Upper lobe of left lung (tissue), 6 donors: Measurements from ENCODE around the gene CLEC16A. TPM values are rescaled to one million over a fixed set of nuclear protein-coding genes. Genes with fewer than 3 reads are reported as not detected.
A peak's percentile ranks its signal among the peaks of the same experiment; 100 is the strongest.

ENCODE experiments used
- ATAC-seq, 2 donors: fragments of 200-7000 bp; cut with Tn5 transposase; one replicate each; pipeline ENCODE4 v1.9.1; 2022; ENCODE audit warnings: mild to moderate bottlenecking in 2 of 2, moderate library complexity in 2 of 2; ENCODE audit not compliant: low FRiP score in 2 of 2
- DNase-seq, 2 donors: peaks; one replicate each; pipeline ENCODE4 v3.0.0-alpha.2; 2019 to 2020
- H3K27ac ChIP-seq, 4 donors: fragments of 200-600 bp; sonication (generic); one replicate each; pipeline ENCODE4 v1.5.1; 2016 to 2019
- H3K27me3 ChIP-seq, 4 donors: fragments of 200-600 bp; sonication (generic); one replicate each; pipeline ENCODE4 v1.5.1; 2017 to 2019
- H3K36me3 ChIP-seq, 4 donors: fragments of 200-600 bp; sonication (generic); one replicate each; pipeline ENCODE4 v1.5.1; 2016 to 2019
- H3K4me1 ChIP-seq, 4 donors: fragments of 200-600 bp; sonication (generic); one replicate each; pipeline ENCODE4 v1.5.1; 2018 to 2019
- H3K4me3 ChIP-seq, 4 donors: fragments of 200-600 bp; sonication (generic); one replicate each; pipeline ENCODE4 v1.5.1; 2017 to 2019; ENCODE audit warnings: mild to moderate bottlenecking in 2 of 4, moderate library complexity in 1 of 4
- H3K9me3 ChIP-seq, 4 donors: fragments of 200-600 bp; sonication (generic); one replicate each; pipeline ENCODE4 v1.5.1; 2018 to 2019
- CTCF ChIP-seq, 6 experiments: fragments of 450-650 bp in 4 of 6; fragments of 200-600 bp in 2 of 6; sonication (generic) in 2 of 6; IDR thresholded peaks; one replicate each; pipeline ENCODE4 v1.5.1; 2016 to 2019; ENCODE audit warnings: antibody characterized with exemption in 6 of 6
- EP300 ChIP-seq, 4 donors: sonication (generic); formaldehyde crosslinking; IDR thresholded peaks; one replicate each; pipeline ENCODE4 v1.5.1; 2017; ENCODE audit warnings: antibody characterized with exemption in 4 of 4, control low read depth in 2 of 4
- POLR2A ChIP-seq, 4 donors: fragments of 450-650 bp; IDR thresholded peaks; one replicate each; pipeline ENCODE4 v1.5.1; 2016 to 2017; ENCODE audit warnings: antibody characterized with exemption in 4 of 4, mild to moderate bottlenecking in 2 of 4
- POLR2AphosphoS5 ChIP-seq, 2 donors: sonication (generic); formaldehyde crosslinking; IDR thresholded peaks; one replicate each; pipeline ENCODE4 v1.5.1; 2017; ENCODE audit warnings: antibody characterized with exemption in 2 of 2
- WGBS, 2 donors: methylation state at CpG; one replicate each; pipeline ENCODE4 v1.1.5; 2017 to 2018; 5-methylcytosine and 5-hydroxymethylcytosine counted together
- total RNA-seq, 6 donors: library from RNA; depleted of rRNA in 4 of 6; stranded (reverse); fragments of >200 nt in 4 of 6; gene quantifications; one replicate each; pipeline versions ENCODE4 v1.1.0 to v1.2.1, GENCODE V29; 2016 to 2021
- donor health status: DM: no; HTN: no; CAD: no; lungs with moderate emphysema.
- donor health status: DM: no; HTN: yes; CAD: no; lungs with severe emphysema.

The CLEC16A gene
- total RNA-seq, 6 donors from 2014 or later = 33.3 to 85.9 (median 46.4) TPM

- DNase-seq = no peak
- peaks cover 0 to 5% (median 4%) of the 10 kb centered on the region in 4 donors for H3K9me3 ChIP-seq
- peaks cover 11 to 28% (median 18%) of the 10 kb centered on the region in 4 donors for H3K4me1 ChIP-seq
- no peaks in the 10 kb centered on the region for H3K36me3 ChIP-seq
- TF ChIP-seq POLR2A (IDR thresholded peaks at IDR 0.05) (no peak), POLR2AphosphoS5 (IDR thresholded peaks at IDR 0.05) (no peak), CTCF (IDR thresholded peaks at IDR 0.05) (no peak), EP300 (IDR thresholded peaks at IDR 0.05) (no peak)
- H3K27ac ChIP-seq = peak overlapping the region in 1 of 4 donors; percentile 60
- no peaks in the 10 kb centered on the region for H3K27me3 ChIP-seq
- ATAC-seq = no peak
- H3K4me3 ChIP-seq = no peak overlapping the region
- 84 to 86% methylated on average over 19 of the region's 19 CpGs for WGBS, 2 donors
Measured at GRCh38 chr16:11205065-11205699, 260.8 kb downstream of the CLEC16A start.

GRCh38 chr16:11205754-11206581 lies 261.6 kb downstream of the CLEC16A start:
- DNase-seq = peak; percentile 61 to 66
- WGBS, 2 donors = 39 to 53% methylated on average over 5 to 10 of the region's 13 CpGs
- peak in 2 of 4 donors; percentile 6 to 70 for TF ChIP-seq EP300 (IDR thresholded peaks at IDR 0.05)
- TF ChIP-seq POLR2A (IDR thresholded peaks at IDR 0.05) = no peak
- TF ChIP-seq POLR2AphosphoS5 (IDR thresholded peaks at IDR 0.05) = peak in 1 of 2 donors; percentile 71
- Histone ChIP-seq H3K36me3 (no peaks in the 10 kb centered on the region), H3K4me3 (no peak overlapping the region), H3K27me3 (no peaks in the 10 kb centered on the region), H3K4me1 (peaks cover 11 to 28% (median 18%) of the 10 kb centered on the region in 4 donors), H3K9me3 (peaks cover 0 to 5% (median 4%) of the 10 kb centered on the region in 4 donors), H3K27ac (peak overlapping the region in 2 of 4 donors; percentile 50 to 60)
- ATAC-seq = peak in 1 of 2 donors; percentile 50

GRCh38 chr16:11207646-11208045 lies 263.3 kb downstream of the CLEC16A start:
- H3K36me3 ChIP-seq = no peaks in the 10 kb centered on the region
- H3K4me3 ChIP-seq = no peak overlapping the region
- no peaks in the 10 kb centered on the region for H3K27me3 ChIP-seq
- peaks cover 11 to 16% (median 15%) of the 10 kb centered on the region in 4 donors for H3K4me1 ChIP-seq
- H3K9me3 ChIP-seq = peaks cover 0 to 5% (median 4%) of the 10 kb centered on the region in 4 donors
- no peak overlapping the region for H3K27ac ChIP-seq
- ATAC-seq (no peak), DNase-seq (no peak)
- WGBS, 2 donors = 95 to 96% methylated on average over 2 to 3 of the region's 3 CpGs
- TF ChIP-seq POLR2AphosphoS5 (IDR thresholded peaks at IDR 0.05) = no peak
- TF ChIP-seq CTCF (IDR thresholded peaks at IDR 0.05) = no peak
- TF ChIP-seq POLR2A (IDR thresholded peaks at IDR 0.05) = no peak
- TF ChIP-seq EP300 (IDR thresholded peaks at IDR 0.05) = no peak

GRCh38 chr16:11208916-11209665 lies 264.7 kb downstream of the CLEC16A start:
- H3K27ac ChIP-seq = peak overlapping the region in 1 of 4 donors; percentile 0
- ATAC-seq (peak in 1 of 2 donors; percentile 34), DNase-seq (no peak)
- peaks cover 11 to 16% (median 15%) of the 10 kb centered on the region in 4 donors for H3K4me1 ChIP-seq
- no peak overlapping the region for H3K4me3 ChIP-seq
- H3K36me3 ChIP-seq = no peaks in the 10 kb centered on the region
- H3K9me3 ChIP-seq = peaks cover 0 to 5% (median 4%) of the 10 kb centered on the region in 4 donors
- TF ChIP-seq POLR2A (IDR thresholded peaks at IDR 0.05) (peak in 1 of 4 donors; percentile 26), EP300 (IDR thresholded peaks at IDR 0.05) (no peak)
- WGBS, 2 donors = 69 to 72% methylated on average over 9 of the region's 9 CpGs
- H3K27me3 ChIP-seq = no peaks in the 10 kb centered on the region

GRCh38 chr16:11210260-11210659 lies 265.9 kb downstream of the CLEC16A start:
- H3K4me1 ChIP-seq = peaks cover 11 to 16% (median 14%) of the 10 kb centered on the region in 4 donors
- peaks cover 0 to 5% (median 4%) of the 10 kb centered on the region in 4 donors for H3K9me3 ChIP-seq
- no peaks in the 10 kb centered on the region for H3K27me3 ChIP-seq
- ATAC-seq = no peak
- H3K36me3 ChIP-seq = no peaks in the 10 kb centered on the region
- no peak for TF ChIP-seq CTCF (IDR thresholded peaks at IDR 0.05)
- TF ChIP-seq POLR2A (IDR thresholded peaks at IDR 0.05) = no peak
- TF ChIP-seq EP300 (IDR thresholded peaks at IDR 0.05) = no peak
- TF ChIP-seq POLR2AphosphoS5 (IDR thresholded peaks at IDR 0.05) = no peak
- WGBS, 2 donors = 84 to 87% methylated on average over 11 of the region's 11 CpGs
- no peak overlapping the region for H3K27ac ChIP-seq
- no peak overlapping the region for H3K4me3 ChIP-seq
- DNase-seq = no peak
